Activated naive CD4-positive, alpha-beta T cell treated with anti-CD3 and anti-CD28 coated beads, Interleukin-2, amount 50 U/mL, for 24 hours (primary cell): ENCODE measurements around the gene ZNF777.
"Not testable (repeated sequence)": the region's sequence is repeated elsewhere in the genome, so short reads cannot be mapped to it uniquely, and the experiment has no call there.

ENCODE experiments used
- H3K27ac Mint-ChIP-seq: one replicate; pipeline ENCODE4 v1.8.0; 2021; ENCODE audit warnings: mild to moderate bottlenecking, mixed read lengths
- H3K27me3 Mint-ChIP-seq: one replicate; pipeline ENCODE4 v1.8.0; 2021; ENCODE audit warnings: mixed read lengths
- H3K36me3 Mint-ChIP-seq: one replicate; pipeline ENCODE4 v1.8.0; 2021; ENCODE audit warnings: mixed read lengths
- H3K4me1 Mint-ChIP-seq: one replicate; pipeline ENCODE4 v1.8.0; 2021; ENCODE audit warnings: mixed read lengths
- H3K4me3 Mint-ChIP-seq: one replicate; pipeline ENCODE4 v1.8.0; 2021; ENCODE audit warnings: mild to moderate bottlenecking, mixed read lengths
- H3K9me3 Mint-ChIP-seq: one replicate; pipeline ENCODE4 v1.8.0; 2021; ENCODE audit warnings: mixed read lengths

ZNF777 gene

DNA sequence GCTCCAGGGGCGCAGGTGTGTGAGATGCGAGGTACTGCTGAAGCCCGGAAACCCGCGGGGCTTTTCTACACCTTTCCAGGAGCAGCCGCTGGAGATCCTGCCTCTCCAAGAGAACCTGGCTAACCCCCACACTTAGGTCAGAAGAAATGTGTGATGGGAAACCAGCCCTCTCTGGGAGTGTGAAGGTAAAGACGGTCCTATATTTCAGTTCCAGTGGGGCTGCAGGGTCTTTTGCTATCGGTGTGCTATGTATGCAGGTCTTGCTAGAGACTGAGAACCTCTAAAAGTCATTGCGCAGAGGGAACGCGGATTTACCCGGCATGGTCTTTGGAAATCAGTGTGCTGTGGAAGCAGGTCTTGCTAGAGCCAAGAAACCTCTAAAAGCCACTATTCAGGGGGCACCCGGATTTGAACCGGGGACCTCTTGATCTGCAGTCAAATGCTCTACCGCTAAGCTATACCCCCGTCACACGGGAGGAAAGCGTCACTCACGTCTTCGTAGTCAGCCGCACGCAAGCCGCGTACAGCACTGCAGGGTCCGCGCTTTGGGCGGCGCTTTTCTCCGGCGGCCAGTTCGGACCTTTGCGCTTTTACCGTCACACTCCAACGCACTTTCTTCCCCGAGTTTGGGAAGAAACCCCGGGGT lies 46.0 kb downstream of the ZNF777 start:
- Mint-ChIP-seq H3K36me3 (peaks cover 2% of the 10 kb centered on the region), H3K4me1 (peaks cover 7% of the 10 kb centered on the region), H3K9me3 (no peaks in the 10 kb centered on the region), H3K27me3 (peaks cover 23% of the 10 kb centered on the region), H3K27ac (peak overlapping the region; percentile 92), H3K4me3 (peak overlapping the region; percentile 83)

- H3K36me3 Mint-ChIP-seq, result peaks cover 2% of the 10 kb centered on the region
- no peak overlapping the region for H3K4me3 Mint-ChIP-seq
- H3K27me3 Mint-ChIP-seq, result peaks cover 23% of the 10 kb centered on the region
- H3K27ac Mint-ChIP-seq, result no peak overlapping the region
- H3K9me3 Mint-ChIP-seq, result no peaks in the 10 kb centered on the region
- H3K4me1 Mint-ChIP-seq, result peaks cover 7% of the 10 kb centered on the region
These were observed 46.7 kb downstream of the ZNF777 start for GRCh38 chr7:149414171-149414570.

GRCh38 chr7:149413083-149413482 lies 47.8 kb downstream of the ZNF777 start:
- not testable (repeated sequence) for H3K36me3 Mint-ChIP-seq, H3K4me3 Mint-ChIP-seq, H3K4me1 Mint-ChIP-seq, H3K27ac Mint-ChIP-seq, H3K9me3 Mint-ChIP-seq
- H3K27me3 Mint-ChIP-seq, result peaks cover 23% of the 10 kb centered on the region

GRCh38 chr7:149409895-149410294 lies 51.0 kb downstream of the ZNF777 start:
- H3K27me3 Mint-ChIP-seq, result peaks cover 19% of the 10 kb centered on the region

DNA sequence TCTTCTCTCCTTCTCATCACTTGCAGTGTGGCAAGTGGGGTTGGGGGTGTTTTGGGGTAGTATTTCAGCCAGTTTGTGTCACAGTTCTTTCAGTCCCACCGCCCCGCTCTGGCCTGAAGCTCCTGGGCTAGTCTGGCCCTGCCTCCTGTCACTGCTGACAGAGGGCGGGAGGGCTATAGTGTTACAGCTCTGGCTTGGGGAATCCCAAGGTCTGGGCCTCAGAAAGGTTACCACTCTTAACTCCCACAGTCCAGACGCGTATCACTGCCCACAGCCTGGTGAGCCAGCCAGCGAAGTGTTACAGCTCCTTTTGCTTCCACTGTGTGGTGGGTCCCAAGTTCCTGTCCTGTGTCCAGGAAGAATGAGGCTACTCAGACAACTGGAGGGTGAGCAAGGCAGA lies 56.0 kb downstream of the ZNF777 start:
- Mint-ChIP-seq H3K4me3 (no peak overlapping the region), H3K9me3 (no peaks in the 10 kb centered on the region), H3K4me1 (no peaks in the 10 kb centered on the region), H3K27me3 (peaks cover 2% of the 10 kb centered on the region), H3K36me3 (no peaks in the 10 kb centered on the region), H3K27ac (no peak overlapping the region)

More at GRCh38 chr7:149409895-149410294, 51.0 kb downstream of the ZNF777 start:
- Mint-ChIP-seq H3K36me3 (peaks cover 2% of the 10 kb centered on the region), H3K27ac (no peak overlapping the region), H3K4me1 (peaks cover 7% of the 10 kb centered on the region), H3K9me3 (no peaks in the 10 kb centered on the region), H3K4me3 (no peak overlapping the region)

GRCh38 chr7:149404396-149404795 lies 56.5 kb downstream of the ZNF777 start:
- Mint-ChIP-seq H3K27me3 (peaks cover 2% of the 10 kb centered on the region), H3K4me1 (no peaks in the 10 kb centered on the region), H3K4me3 (no peak overlapping the region), H3K36me3 (no peaks in the 10 kb centered on the region), H3K27ac (no peak overlapping the region), H3K9me3 (no peaks in the 10 kb centered on the region)

DNA sequence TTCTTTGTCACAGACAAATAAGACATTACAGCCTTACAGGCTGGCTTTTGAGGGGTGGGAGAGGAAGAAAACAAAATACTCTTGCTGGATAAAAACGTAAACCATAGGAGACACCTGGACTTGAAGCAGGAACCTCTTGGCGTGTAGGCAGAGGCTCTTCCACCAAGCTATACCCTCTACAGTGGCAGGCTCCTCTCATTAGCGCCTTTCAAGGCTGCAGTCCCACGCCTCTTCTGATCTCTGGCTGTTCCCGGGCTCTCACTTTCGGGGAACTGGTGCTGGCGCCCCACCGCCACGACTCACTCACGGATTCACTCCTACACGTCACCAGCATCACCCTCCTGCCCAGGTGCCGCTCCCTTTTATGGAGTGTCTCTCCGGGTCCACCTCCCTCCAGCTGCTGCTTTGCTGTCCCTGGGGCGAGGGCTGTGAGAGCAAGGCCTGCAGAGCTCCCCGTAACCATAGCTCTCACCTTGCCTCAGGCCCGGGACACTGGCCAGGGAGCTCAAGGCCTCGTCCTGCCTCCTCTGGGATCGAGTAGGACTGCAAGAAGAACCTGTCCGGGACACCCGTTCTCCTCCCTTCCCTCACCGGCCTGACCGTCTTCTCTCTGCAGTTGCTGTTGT lies 62.6 kb downstream of the ZNF777 start:
- H3K4me3 Mint-ChIP-seq, result no peak overlapping the region
- peaks cover 6% of the 10 kb centered on the region for H3K36me3 Mint-ChIP-seq
- H3K27ac Mint-ChIP-seq, result no peak overlapping the region
- H3K27me3 Mint-ChIP-seq, result peaks cover 7% of the 10 kb centered on the region
- H3K9me3 Mint-ChIP-seq, result peaks cover 6% of the 10 kb centered on the region
- no peaks in the 10 kb centered on the region for H3K4me1 Mint-ChIP-seq

DNA sequence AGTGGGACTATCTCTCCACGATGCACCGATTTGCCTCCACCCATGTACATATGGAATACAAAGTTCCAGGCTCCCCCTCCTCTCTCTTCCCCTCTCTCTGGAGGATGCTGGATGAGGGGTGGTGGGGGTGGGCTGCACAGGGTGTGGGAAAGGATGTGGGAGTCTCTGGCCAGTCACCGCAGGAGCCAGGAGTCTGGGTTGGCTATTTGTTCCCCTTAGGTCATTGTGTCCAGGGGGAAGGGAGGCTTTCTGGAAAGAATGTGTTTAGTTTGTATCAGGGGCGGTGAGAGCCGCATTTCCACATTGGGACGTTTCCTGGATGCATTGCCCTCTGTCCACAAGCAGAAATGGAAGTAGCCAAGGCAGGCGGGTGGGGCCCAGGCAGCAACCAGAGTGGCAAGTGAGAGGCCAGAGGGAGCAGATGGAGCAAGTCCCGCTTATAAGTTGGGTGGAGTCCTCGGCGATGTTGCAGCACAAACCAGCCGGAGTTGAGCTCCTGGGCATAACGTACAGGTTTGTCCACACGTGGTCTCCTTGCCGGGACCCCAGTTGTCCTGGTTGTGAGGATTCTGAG lies 63.3 kb downstream of the ZNF777 start:
- H3K36me3 Mint-ChIP-seq, result peaks cover 6% of the 10 kb centered on the region
- peaks cover 7% of the 10 kb centered on the region for H3K27me3 Mint-ChIP-seq
- no peak overlapping the region for H3K27ac Mint-ChIP-seq
- no peaks in the 10 kb centered on the region for H3K4me1 Mint-ChIP-seq
- H3K9me3 Mint-ChIP-seq, result peaks cover 6% of the 10 kb centered on the region
- H3K4me3 Mint-ChIP-seq, result no peak overlapping the region

GRCh38 chr7:149388550-149389335 lies 72.1 kb downstream of the ZNF777 start:
- not testable (repeated sequence) for H3K36me3 Mint-ChIP-seq, H3K4me1 Mint-ChIP-seq, H3K27ac Mint-ChIP-seq, H3K4me3 Mint-ChIP-seq, H3K27me3 Mint-ChIP-seq, H3K9me3 Mint-ChIP-seq

- H3K27me3 Mint-ChIP-seq, H3K4me3 Mint-ChIP-seq, H3K4me1 Mint-ChIP-seq, H3K9me3 Mint-ChIP-seq, H3K36me3 Mint-ChIP-seq, H3K27ac Mint-ChIP-seq: not testable (repeated sequence)
These were observed 74.3 kb downstream of the ZNF777 start for GRCh38 chr7:149386514-149386913.

DNA sequence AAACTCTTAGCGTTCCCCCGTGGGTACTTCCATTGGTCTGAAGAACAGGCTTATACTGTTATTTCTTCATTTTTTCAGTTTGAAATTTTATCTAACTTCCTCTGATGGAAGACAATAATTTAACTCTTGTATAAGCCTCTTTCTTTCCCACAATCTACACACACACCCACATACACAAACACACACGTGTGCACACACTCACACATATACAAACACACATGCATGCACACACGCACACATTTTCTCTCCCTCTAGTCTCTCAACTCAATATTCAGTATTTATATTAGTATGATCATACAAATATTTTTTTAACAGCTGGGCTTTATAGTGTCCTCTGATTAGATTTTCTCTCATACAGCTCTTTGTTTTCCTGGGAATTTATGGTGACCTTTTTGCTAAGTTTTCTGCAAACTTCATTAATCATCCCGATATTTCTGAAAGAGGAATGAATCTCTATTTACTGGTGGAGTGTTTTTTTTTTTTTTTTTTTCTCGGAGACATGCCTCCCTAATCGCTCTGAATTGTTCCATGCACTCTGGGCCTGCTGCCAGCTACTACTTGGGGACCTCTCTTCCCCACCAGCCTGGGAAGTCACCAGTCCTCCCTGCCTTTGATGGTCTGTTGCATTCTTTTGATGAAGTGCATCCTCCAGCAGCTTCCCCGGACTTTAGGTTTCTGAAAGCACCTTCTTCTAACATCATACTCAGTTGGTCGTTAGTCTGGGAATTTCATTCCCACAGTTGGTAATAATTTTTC lies 75.5 kb downstream of the ZNF777 start:
- Mint-ChIP-seq H3K4me1 (no peaks in the 10 kb centered on the region), H3K36me3 (no peaks in the 10 kb centered on the region), H3K9me3 (peaks cover 4% of the 10 kb centered on the region), H3K4me3 (no peak overlapping the region), H3K27me3 (peaks cover 7% of the 10 kb centered on the region), H3K27ac (no peak overlapping the region)
